HS-5 (cell line): ENCODE measurements around the gene C2orf49.

ENCODE experiments used
- DNase-seq: peaks from one replicate; pipeline ENCODE4 v3.0.0-alpha.2; 2012; ENCODE audit warnings: low read depth

C2orf49 gene

GRCh38 chr2:105383432-105384166 is 46.3 kb downstream of the C2orf49 start:
- DNase-seq = no peak

GRCh38 chr2:105384216-105384615 is 46.9 kb downstream of the C2orf49 start:
- DNase-seq = no peak

- DNase-seq = no peak
Measured at GRCh38 chr2:105384861-105385260, 47.5 kb downstream of the C2orf49 start.

GRCh38 chr2:105385731-105386540 is 48.6 kb downstream of the C2orf49 start:
- DNase-seq = no peak

- DNase-seq = no peak
Measured at GRCh38 chr2:105387225-105387624, 49.9 kb downstream of the C2orf49 start.

GRCh38 chr2:105388971-105389381 is 51.6 kb downstream of the C2orf49 start:
- DNase-seq = no peak

GRCh38 chr2:105390454-105390853 is 53.1 kb downstream of the C2orf49 start:
- DNase-seq = no peak

- peak; percentile 47 for DNase-seq
Measured at GRCh38 chr2:105391058-105391627, 53.8 kb downstream of the C2orf49 start.

- DNase-seq = no peak
Measured at GRCh38 chr2:105391763-105392662, 54.7 kb downstream of the C2orf49 start.

- no peak for DNase-seq
Measured at GRCh38 chr2:105393373-105394055, 56.2 kb downstream of the C2orf49 start.

GRCh38 chr2:105394951-105395611 is 57.7 kb downstream of the C2orf49 start:
- DNase-seq = no peak

- no peak for DNase-seq
Measured at GRCh38 chr2:105395691-105396090, 58.4 kb downstream of the C2orf49 start.

- DNase-seq = peak; percentile 96
Measured at GRCh38 chr2:105396254-105397024, 59.1 kb downstream of the C2orf49 start.

- DNase-seq = no peak
Measured at GRCh38 chr2:105397025-105397722, 59.8 kb downstream of the C2orf49 start.

- no peak for DNase-seq
Measured at GRCh38 chr2:105397953-105398335, 60.6 kb downstream of the C2orf49 start.

- no peak for DNase-seq
Measured at GRCh38 chr2:105398336-105399206, 61.2 kb downstream of the C2orf49 start, which contains the start of gene FHL2. Gene FHL2 (minus strand): TSS chr2:105399051. CDS start chr2:105386516, 12,535 bp downstream.
